Stimulated activated CD4-positive, alpha-beta T cell treated with anti-CD3 and anti-CD28 coated beads, Interleukin-15, amount 100 ng/mL, for 24 hours (primary cell): ENCODE data around the gene EML6.

Experiments used
- DNase-seq: peaks from one replicate; pipeline ENCODE4 v3.0.0-alpha.2; 2020

Gene EML6

GRCh38 chr2:54758951-54759350 lies 35.5 kb downstream of the EML6 start:
- no peak for DNase-seq

GRCh38 chr2:54760310-54760709 lies 36.8 kb downstream of the EML6 start:
- DNase-seq: no peak

GRCh38 chr2:54763636-54764291 lies 40.3 kb downstream of the EML6 start:
- peak; percentile 22 for DNase-seq

- DNase-seq: no peak
Observed at GRCh38 chr2:54767921-54768320, 44.5 kb downstream of the EML6 start.

GRCh38 chr2:54768772-54769428 lies 45.4 kb downstream of the EML6 start:
- DNase-seq: no peak

- DNase-seq: no peak
Observed at GRCh38 chr2:54770211-54770610, 46.7 kb downstream of the EML6 start.

GRCh38 chr2:54770676-54771075 lies 47.2 kb downstream of the EML6 start:
- no peak for DNase-seq

GRCh38 chr2:54771166-54771885 lies 47.9 kb downstream of the EML6 start:
- DNase-seq: no peak

- DNase-seq: no peak
Observed at GRCh38 chr2:54772110-54772509, 48.6 kb downstream of the EML6 start.

- no peak for DNase-seq
Observed at GRCh38 chr2:54772531-54772930, 49.1 kb downstream of the EML6 start.

- no peak for DNase-seq
Observed at GRCh38 chr2:54773233-54773632, 49.8 kb downstream of the EML6 start.

GRCh38 chr2:54773838-54774237 lies 50.4 kb downstream of the EML6 start:
- DNase-seq: no peak

GRCh38 chr2:54775710-54776109 lies 52.2 kb downstream of the EML6 start:
- no peak for DNase-seq

GRCh38 chr2:54776494-54776893 lies 53.0 kb downstream of the EML6 start:
- DNase-seq: no peak

GRCh38 chr2:54783349-54783748 lies 59.9 kb downstream of the EML6 start:
- DNase-seq: no peak

- no peak for DNase-seq
Observed at GRCh38 chr2:54787270-54787669, 63.8 kb downstream of the EML6 start.

- no peak for DNase-seq
Observed at GRCh38 chr2:54787755-54788366, 64.4 kb downstream of the EML6 start.

- DNase-seq: no peak
Observed at GRCh38 chr2:54789878-54790277, 66.4 kb downstream of the EML6 start.

GRCh38 chr2:54791831-54792230 lies 68.4 kb downstream of the EML6 start:
- DNase-seq: no peak

- DNase-seq: no peak
Observed at GRCh38 chr2:54797307-54797706, 73.8 kb downstream of the EML6 start.

- DNase-seq: no peak
Observed at GRCh38 chr2:54801352-54801751, 77.9 kb downstream of the EML6 start.

- no peak for DNase-seq
Observed at GRCh38 chr2:54803783-54804751, 80.6 kb downstream of the EML6 start.

GRCh38 chr2:54805255-54805654 lies 81.8 kb downstream of the EML6 start:
- no peak for DNase-seq
